Keratinocyte (primary cell): ENCODE data around the gene TTYH2. TPM values are rescaled to one million over a fixed set of nuclear protein-coding genes. Genes with fewer than 3 reads are reported as not detected.

ENCODE experiments used
- DNase-seq: peaks from one replicate; pipeline ENCODE4 v3.0.0-alpha.2; 2011; ENCODE audit warnings: low read depth, missing footprints, low spot score
- FAIRE-seq: peaks from 2 replicates; lab custom pipeline; 2011; peaks lifted over from hg19 to GRCh38; lab: Jason Lieb, UNC
- H2AFZ ChIP-seq: 2 replicates; pipeline ENCODE4 v1.6.0; 2012; ENCODE audit warnings: low read length, control low read depth, inconsistent platforms; ENCODE audit not compliant: control insufficient read depth
- H3K27ac ChIP-seq: 2 replicates; pipeline ENCODE4 v1.5.1; 2011; ENCODE audit warnings: low read length; ENCODE audit not compliant: control insufficient read depth, insufficient read depth
- H3K27me3 ChIP-seq: 3 replicates; pipeline ENCODE4 v1.6.0; 2011; ENCODE audit warnings: low read length; ENCODE audit not compliant: control insufficient read depth, insufficient read depth; ENCODE audit errors: extremely low read depth
- H3K36me3 ChIP-seq, 2 experiments: 2 replicates in 1 of 2; 3 replicates in 1 of 2; pipeline ENCODE4 v1.5.1; 2011; ENCODE audit warnings: low read length in 2 of 2, mild to moderate bottlenecking in 1 of 2; ENCODE audit not compliant: control insufficient read depth in 2 of 2, insufficient read depth in 2 of 2; ENCODE audit errors: extremely low read depth in 1 of 2
- H3K4me1 ChIP-seq: 3 replicates; pipeline ENCODE4 v1.5.1; 2011; ENCODE audit warnings: low read length; ENCODE audit not compliant: control insufficient read depth, insufficient read depth; ENCODE audit errors: extremely low read depth
- H3K4me2 ChIP-seq: 3 replicates; pipeline ENCODE4 v1.6.0; 2011; ENCODE audit warnings: low read depth, low read length; ENCODE audit not compliant: control insufficient read depth, insufficient read depth; ENCODE audit errors: extremely low read depth
- H3K4me3 ChIP-seq, 3 experiments: fragments of 200-600 bp in 1 of 3; sonication (generic) in 1 of 3; 2 replicates in 2 of 3; 3 replicates in 1 of 3; pipeline ENCODE4 v1.5.1; 2011 to 2016; ENCODE audit warnings: low read length in 3 of 3, mild to moderate bottlenecking in 3 of 3, control low read depth in 2 of 3, inconsistent platforms in 1 of 3, low read depth in 1 of 3, mixed read lengths in 1 of 3, mixed run types in 1 of 3, moderate library complexity in 1 of 3; ENCODE audit not compliant: control insufficient read depth in 2 of 3, insufficient read depth in 2 of 3; ENCODE audit errors: extremely low read depth in 1 of 3
- H3K79me2 ChIP-seq: 2 replicates; pipeline ENCODE4 v1.6.0; 2012; ENCODE audit warnings: low read length; ENCODE audit not compliant: control insufficient read depth, insufficient read depth
- H3K9ac ChIP-seq: 3 replicates; pipeline ENCODE4 v1.6.0; 2011; ENCODE audit warnings: low read length; ENCODE audit not compliant: control insufficient read depth, insufficient read depth; ENCODE audit errors: extremely low read depth
- H3K9me1 ChIP-seq: 3 replicates; pipeline ENCODE4 v1.6.0; 2011; ENCODE audit warnings: low read length; ENCODE audit not compliant: control insufficient read depth, insufficient read depth; ENCODE audit errors: extremely low read depth
- H3K9me3 ChIP-seq: 2 replicates; pipeline ENCODE4 v1.5.1; 2012; ENCODE audit warnings: low read depth, low read length; ENCODE audit not compliant: control insufficient read depth
- H4K20me1 ChIP-seq: 3 replicates; pipeline ENCODE4 v1.6.0; 2011; ENCODE audit warnings: low read length; ENCODE audit not compliant: control insufficient read depth, insufficient read depth; ENCODE audit errors: extremely low read depth
- CTCF ChIP-seq, 3 experiments: IDR thresholded peaks in 1 of 3; conservative IDR thresholded peaks in 1 of 3; optimal IDR thresholded peaks in 1 of 3; 2 replicates in 2 of 3; 3 replicates in 1 of 3; pipeline versions ENCODE3 to v1.5.1; 2011; ENCODE audit warnings: low read length in 3 of 3, mild to moderate bottlenecking in 3 of 3, moderate library complexity in 2 of 3, control low read depth in 1 of 3, inconsistent platforms in 1 of 3; ENCODE audit not compliant: insufficient read depth in 2 of 3; ENCODE audit errors: extremely low read depth in 1 of 3
- EZH2 ChIP-seq: IDR thresholded peaks from one replicate; pipeline ENCODE4 v1.6.1; 2012; ENCODE audit warnings: inconsistent platforms, mild to moderate bottlenecking, low read length, moderate library complexity
- dilution Hi-C: fragments of 300-500 bp; cut with MboI; formaldehyde crosslinking; loops from one replicate; pipeline ENCODE4 v1.7.0; 2020; ENCODE audit warnings: low sequenced_read_pairs; ENCODE audit not compliant: extremely low pct_ligation_motif_present
- polyA plus RNA-seq, 5 experiments: library from polyadenylated mRNA; depleted of rRNA in 3 of 5; stranded (reverse) in 3 of 5; stranded (forward) in 1 of 5; unstranded in 1 of 5; fragments of >200 nt; gene quantifications; 1 replicate in 1 of 5; 2 replicates in 3 of 5; 3 replicates in 1 of 5; pipeline versions ENCODE4 v1.2.1 to v1.2.3, GENCODE V29; 2011 to 2012; ENCODE audit warnings: missing spikeins in 2 of 5, low read depth in 1 of 5, low replicate concordance in 1 of 5

TTYH2 gene
- polyA plus RNA-seq, 1 donor (not counting 4 experiments of a cell fraction or from before 2014, with no cell fraction given) = 3.7 TPM

- Histone ChIP-seq H3K27me3 (no peaks in the 10 kb centered on the region), H3K79me2 (no peaks in the 10 kb centered on the region), H3K9me1 (no peaks in the 10 kb centered on the region), H4K20me1 (peaks cover 4% of the 10 kb centered on the region), H3K4me2 (no peak overlapping the region), H3K36me3 (no peaks in the 10 kb centered on the region), H2AFZ (no peak overlapping the region), H3K4me3 (no peak overlapping the region), H3K4me1 (no peaks in the 10 kb centered on the region), H3K9me3 (no peaks in the 10 kb centered on the region), H3K27ac (no peak overlapping the region), H3K9ac (no peak overlapping the region)
- FAIRE-seq = no peak
- dilution Hi-C loops = no loop called here
- no peak for TF ChIP-seq CTCF (optimal IDR thresholded peaks at IDR 0.05 in 1 of 3, IDR thresholded peaks at IDR 0.05 in 1 of 3, conservative IDR thresholded peaks at IDR 0.05 in 1 of 3; ENCODE audit: extremely low read depth in 1 of 3, insufficient read depth in 2 of 3, low read length in 3 of 3)
- no peak for TF ChIP-seq EZH2
- no peak for DNase-seq
These were observed 21.7 kb downstream of the TTYH2 start for GRCh38 chr17:74235040-74235581.

- Histone ChIP-seq H3K4me2 (no peak overlapping the region), H3K27ac (no peak overlapping the region), H2AFZ (no peak overlapping the region), H3K4me1 (no peaks in the 10 kb centered on the region), H3K36me3 (no peaks in the 10 kb centered on the region), H3K79me2 (no peaks in the 10 kb centered on the region), H3K9ac (no peak overlapping the region), H3K9me1 (no peaks in the 10 kb centered on the region), H3K27me3 (no peaks in the 10 kb centered on the region), H3K4me3 (no peak overlapping the region), H4K20me1 (peaks cover 4% of the 10 kb centered on the region), H3K9me3 (no peaks in the 10 kb centered on the region)
- no peak for TF ChIP-seq EZH2
- TF ChIP-seq CTCF (optimal IDR thresholded peaks at IDR 0.05 in 1 of 3, IDR thresholded peaks at IDR 0.05 in 1 of 3, conservative IDR thresholded peaks at IDR 0.05 in 1 of 3; ENCODE audit: extremely low read depth in 1 of 3, insufficient read depth in 2 of 3, low read length in 3 of 3) = no peak
- DNase-seq (no peak), FAIRE-seq (no peak)
- dilution Hi-C loops = no loop called here
These were observed 22.6 kb downstream of the TTYH2 start for GRCh38 chr17:74235911-74236371.
